GM12875 (cell line): ENCODE data around the gene OVOL3.

Source experiments
- H3K4me3 ChIP-seq: one replicate; pipeline ENCODE4 v1.5.1; 2011; ENCODE audit warnings: low read depth, low read length, control low read depth
- TF ChIP-seq, protein P1 (sequence below): IDR thresholded peaks from 2 replicates; pipeline ENCODE4 v1.5.1; 2011; ENCODE audit warnings: low read depth, mild to moderate bottlenecking, control low read depth, inconsistent platforms, low read length, moderate library complexity, borderline replicate concordance; ENCODE audit not compliant: insufficient read depth

OVOL3 gene

DNA sequence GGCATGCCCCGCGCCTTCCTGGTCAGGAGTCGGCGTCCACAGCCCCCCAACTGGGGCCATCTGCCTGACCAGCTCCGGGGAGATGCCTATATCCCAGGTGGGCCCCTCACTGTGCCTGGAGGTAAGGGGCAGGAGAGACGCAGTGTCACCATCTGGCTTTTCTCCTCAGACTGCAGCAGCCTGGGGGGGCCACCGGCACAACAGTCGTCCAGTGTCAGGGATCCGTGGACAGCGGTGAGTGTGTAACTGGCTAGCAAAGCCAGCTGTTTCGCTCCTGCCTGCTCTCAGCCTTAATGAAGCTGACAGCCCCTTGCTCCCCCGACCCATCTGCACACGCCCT lies 227 bp downstream of the OVOL3 start:
- TF ChIP-seq, protein P1, sequence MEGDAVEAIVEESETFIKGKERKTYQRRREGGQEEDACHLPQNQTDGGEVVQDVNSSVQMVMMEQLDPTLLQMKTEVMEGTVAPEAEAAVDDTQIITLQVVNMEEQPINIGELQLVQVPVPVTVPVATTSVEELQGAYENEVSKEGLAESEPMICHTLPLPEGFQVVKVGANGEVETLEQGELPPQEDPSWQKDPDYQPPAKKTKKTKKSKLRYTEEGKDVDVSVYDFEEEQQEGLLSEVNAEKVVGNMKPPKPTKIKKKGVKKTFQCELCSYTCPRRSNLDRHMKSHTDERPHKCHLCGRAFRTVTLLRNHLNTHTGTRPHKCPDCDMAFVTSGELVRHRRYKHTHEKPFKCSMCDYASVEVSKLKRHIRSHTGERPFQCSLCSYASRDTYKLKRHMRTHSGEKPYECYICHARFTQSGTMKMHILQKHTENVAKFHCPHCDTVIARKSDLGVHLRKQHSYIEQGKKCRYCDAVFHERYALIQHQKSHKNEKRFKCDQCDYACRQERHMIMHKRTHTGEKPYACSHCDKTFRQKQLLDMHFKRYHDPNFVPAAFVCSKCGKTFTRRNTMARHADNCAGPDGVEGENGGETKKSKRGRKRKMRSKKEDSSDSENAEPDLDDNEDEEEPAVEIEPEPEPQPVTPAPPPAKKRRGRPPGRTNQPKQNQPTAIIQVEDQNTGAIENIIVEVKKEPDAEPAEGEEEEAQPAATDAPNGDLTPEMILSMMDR, result no peak
- no peak overlapping the region for H3K4me3 ChIP-seq

DNA sequence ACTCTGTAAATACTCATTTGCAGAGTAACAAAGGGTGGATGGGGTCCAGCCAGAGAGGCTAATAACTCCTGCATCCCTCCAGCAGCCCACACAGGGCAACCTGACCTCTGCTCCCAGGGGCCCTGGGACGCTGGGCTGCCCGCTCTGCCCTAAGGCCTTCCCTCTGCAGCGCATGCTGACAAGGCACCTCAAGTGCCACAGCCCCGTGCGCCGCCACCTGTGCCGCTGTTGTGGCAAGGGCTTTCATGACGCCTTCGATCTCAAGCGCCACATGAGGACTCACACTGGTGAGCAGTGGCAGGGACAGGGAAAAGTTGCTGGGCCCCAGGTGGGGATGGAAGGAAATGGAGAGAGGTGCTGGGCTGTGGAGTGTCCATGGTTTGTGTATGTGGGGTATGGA lies 1.7 kb downstream of the OVOL3 start:
- TF ChIP-seq, protein P1, result no peak
- H3K4me3 ChIP-seq, result no peak overlapping the region

DNA sequence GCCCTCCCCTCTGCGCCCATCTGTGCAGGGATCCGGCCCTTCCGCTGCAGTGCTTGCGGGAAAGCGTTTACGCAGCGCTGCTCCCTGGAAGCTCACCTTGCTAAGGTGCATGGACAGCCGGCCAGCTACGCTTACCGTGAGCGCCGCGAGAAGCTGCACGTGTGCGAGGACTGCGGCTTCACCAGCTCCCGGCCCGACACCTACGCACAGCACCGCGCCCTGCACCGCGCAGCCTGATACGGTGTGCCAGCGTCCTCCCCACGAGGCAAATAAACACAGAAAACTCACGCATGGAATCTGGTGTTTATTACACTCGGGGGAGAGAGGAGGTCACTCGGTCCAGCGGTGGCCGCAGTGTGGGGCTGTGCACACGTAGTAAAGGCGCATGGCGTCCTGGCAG lies 2.5 kb downstream of the OVOL3 start:
- peak overlapping the region; percentile 81 for H3K4me3 ChIP-seq
- TF ChIP-seq, protein P1, result no peak

DNA sequence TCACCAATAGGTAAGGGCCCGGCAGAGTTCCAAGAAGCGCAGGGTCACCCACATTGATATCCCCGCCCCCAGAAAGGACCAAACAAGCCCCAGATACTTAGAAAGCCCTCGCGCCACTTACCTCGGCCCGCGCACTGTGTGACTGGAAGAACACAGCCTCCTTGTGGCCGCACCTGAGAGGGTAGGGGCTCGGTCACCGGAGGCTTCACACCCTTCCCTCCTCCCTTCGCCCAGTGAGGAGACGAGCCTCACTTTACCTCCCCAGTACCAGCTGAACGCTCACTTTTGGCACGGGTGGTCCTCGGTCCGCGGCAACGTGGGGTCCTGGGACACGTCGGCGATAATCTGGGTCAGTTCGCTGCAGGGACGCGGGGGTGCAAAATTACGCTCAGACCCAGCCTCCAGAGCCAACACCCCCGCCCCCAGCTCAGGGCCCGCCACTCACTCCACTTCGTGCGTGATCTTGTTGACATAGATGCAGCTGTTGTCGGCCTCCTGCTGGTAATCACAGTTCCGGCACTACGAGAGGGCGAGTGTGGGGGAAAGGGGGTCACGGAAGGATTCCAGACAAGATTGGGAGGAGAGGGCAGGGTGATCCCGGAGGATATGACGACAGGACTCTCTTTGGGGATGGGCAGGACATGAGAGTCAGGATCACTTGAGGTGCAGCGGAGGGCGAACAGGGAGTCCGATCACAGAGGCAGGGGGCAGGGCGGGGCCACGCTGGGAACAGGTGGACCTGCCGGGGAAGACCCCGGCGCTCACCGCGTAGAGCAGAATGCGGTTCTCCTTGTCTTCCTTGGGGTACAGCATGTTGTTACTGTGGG lies 3.2 kb downstream of the OVOL3 start:
- TF ChIP-seq, protein P1, result no peak
- H3K4me3 ChIP-seq, result peak overlapping the region; percentile 81

DNA sequence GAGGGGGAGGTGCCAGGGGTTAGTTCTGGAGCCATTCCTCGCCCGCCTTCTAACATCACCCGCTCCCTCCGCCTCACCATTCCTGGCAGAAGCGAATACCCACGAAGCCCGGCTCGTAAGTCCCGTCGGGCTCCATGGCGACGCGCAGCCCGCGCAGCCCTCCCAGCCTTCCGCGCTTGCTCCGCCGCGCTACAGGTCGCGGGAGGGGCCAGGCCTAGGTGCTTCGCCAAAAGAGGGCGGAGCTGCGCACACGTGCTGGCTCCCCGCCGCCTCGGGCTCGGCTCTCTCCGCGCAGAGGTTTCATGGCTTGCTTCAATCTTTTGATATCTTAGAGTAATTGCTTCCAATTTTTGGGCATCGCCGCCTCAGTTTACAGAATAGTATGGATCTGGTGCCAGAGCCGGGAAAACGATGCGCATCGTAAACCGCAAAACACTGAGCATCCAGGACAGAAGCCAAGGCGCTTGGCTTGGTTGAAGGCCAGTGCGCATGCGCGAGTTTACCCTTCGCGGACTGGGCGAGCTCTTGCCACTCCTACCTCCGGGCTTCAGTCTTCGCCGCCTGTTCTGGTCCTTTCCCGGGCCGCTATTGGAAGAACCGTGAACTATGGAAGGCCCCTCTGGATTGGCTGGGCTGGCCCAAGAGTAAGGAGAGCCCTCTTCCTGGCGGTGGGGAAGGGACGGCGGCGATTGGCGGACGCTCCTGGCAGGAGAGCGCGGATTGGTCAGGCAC lies 3.9 kb downstream of the OVOL3 start, which contains the start of gene POLR2I:
Gene POLR2I (minus strand): TSS at position 155 of the 732 bp plus-strand sequence. CDS start 19 bp downstream, at position 136.
- H3K4me3 ChIP-seq, result peak within 1 kb of the TSS; percentile 81
- TF ChIP-seq, protein P1, result no peak

DNA sequence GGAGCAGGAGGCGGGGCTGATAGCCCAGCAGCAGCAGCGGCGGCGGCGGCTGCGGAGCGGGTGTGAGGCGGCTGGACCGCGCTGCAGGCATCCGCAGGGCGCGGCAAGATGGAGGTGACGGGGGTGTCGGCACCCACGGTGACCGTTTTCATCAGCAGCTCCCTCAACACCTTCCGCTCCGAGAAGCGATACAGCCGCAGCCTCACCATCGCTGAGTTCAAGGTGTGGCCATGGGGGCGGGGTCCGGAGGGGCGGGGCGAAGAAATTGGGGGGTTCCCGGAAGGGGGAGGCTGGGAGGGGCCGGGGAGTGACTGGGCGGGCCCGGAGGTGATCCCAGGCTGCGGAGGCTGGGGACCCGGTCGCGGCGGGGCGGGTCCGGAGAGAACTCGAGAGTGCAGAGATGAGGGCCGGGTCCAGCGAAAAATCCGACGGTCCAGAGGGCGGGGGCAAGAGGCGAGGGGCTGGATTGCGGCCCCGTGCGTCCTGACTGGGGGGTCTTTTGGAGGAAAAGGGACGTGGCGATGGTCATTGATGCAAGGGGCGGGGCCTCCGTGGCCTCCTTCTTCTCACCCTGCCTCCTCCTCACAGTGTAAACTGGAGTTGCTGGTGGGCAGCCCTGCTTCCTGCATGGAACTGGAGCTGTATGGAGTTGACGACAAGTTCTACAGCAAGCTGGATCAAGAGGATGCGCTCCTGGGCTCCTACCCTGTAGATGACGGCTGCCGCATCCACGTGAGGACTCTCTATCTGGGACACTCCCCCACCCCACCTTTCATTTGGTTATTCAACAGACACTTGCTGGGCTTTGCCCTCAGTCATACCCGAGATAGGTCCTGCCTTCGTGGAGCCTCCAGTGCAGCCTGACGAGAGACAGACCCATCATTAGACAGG lies 4.8 kb downstream of the OVOL3 start, which contains the start of gene TBCB:
Gene TBCB (plus strand): TSS at position 16 of the 891 bp plus-strand sequence. CDS start 93 bp downstream, at position 109.
- H3K4me3 ChIP-seq, result peak within 1 kb of the TSS; percentile 81
- TF ChIP-seq, protein P1, result no peak
